Right renal pelvis (tissue), 4 donors: ENCODE measurements around the gene HACD1. TPM values are rescaled to one million over a fixed set of nuclear protein-coding genes. Genes with fewer than 3 reads are reported as not detected.

Experiments used
- DNase-seq, 4 donors: peaks; one replicate each; pipeline ENCODE4 v3.0.0-alpha.2; 2013; ENCODE audit warnings: low read depth in 4 of 4, low spot score in 3 of 4, missing footprints in 1 of 4
- polyA plus RNA-seq, 4 donors: library from polyadenylated mRNA; unstranded; fragments of 120-200 nt; gene quantifications; one replicate each; pipeline ENCODE4 v1.2.1, GENCODE V29; 2013; ENCODE audit not compliant: insufficient read length in 4 of 4

Gene HACD1, protein sequence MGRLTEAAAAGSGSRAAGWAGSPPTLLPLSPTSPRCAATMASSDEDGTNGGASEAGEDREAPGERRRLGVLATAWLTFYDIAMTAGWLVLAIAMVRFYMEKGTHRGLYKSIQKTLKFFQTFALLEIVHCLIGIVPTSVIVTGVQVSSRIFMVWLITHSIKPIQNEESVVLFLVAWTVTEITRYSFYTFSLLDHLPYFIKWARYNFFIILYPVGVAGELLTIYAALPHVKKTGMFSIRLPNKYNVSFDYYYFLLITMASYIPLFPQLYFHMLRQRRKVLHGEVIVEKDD
- 10 to 100 TPM; 13.5 to 16.8 (median 14.7) TPM for polyA plus RNA-seq

- peak in 3 of 4 donors; percentile 29 to 62 (median 36) for DNase-seq
These were observed at the start of gene HACD1 for GRCh38 chr10:17617031-17617911. Gene HACD1, minus strand, starts transcription at chr10:17617374. Its CDS starts 35 bp downstream, at chr10:17617339.

DNA sequence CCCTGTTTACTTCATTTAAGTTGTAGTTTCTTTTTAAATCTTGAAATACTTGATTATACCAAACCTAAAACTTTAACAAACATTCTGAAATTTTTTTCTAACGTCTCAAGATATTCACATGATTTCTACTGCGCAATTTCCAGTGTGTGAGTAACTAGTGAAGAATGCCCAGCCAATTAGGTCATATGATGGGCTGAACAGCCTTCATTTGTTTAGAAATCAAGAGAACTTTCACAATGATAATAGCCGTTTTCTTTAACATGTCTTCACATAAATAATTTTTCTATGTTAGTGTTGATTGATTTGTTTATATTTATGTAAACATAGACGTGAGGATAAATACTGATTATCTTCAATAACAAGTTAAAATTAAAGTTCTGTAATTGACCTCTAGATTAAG lies 48.6 kb upstream of the HACD1 start:
- DNase-seq = no peak

DNA sequence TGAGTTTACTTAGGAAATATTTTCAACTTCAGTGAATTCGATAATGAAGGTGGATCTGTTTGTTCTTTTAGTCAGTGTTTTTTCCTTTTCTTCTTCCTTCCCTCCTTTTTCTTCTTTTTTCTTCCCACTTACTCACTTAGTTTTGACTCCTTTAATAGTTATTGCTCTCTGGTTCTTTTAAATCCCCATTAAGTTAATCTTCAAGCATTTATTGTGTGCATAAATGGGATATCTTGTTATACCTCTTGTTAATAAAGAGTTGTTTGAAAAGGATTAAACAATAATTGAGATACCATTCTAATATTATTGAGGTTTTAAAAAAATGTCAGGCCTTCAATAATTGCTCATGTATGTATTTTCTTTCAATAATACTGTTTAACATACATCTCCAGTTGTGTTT lies 46.3 kb upstream of the HACD1 start:
- DNase-seq = no peak

DNA sequence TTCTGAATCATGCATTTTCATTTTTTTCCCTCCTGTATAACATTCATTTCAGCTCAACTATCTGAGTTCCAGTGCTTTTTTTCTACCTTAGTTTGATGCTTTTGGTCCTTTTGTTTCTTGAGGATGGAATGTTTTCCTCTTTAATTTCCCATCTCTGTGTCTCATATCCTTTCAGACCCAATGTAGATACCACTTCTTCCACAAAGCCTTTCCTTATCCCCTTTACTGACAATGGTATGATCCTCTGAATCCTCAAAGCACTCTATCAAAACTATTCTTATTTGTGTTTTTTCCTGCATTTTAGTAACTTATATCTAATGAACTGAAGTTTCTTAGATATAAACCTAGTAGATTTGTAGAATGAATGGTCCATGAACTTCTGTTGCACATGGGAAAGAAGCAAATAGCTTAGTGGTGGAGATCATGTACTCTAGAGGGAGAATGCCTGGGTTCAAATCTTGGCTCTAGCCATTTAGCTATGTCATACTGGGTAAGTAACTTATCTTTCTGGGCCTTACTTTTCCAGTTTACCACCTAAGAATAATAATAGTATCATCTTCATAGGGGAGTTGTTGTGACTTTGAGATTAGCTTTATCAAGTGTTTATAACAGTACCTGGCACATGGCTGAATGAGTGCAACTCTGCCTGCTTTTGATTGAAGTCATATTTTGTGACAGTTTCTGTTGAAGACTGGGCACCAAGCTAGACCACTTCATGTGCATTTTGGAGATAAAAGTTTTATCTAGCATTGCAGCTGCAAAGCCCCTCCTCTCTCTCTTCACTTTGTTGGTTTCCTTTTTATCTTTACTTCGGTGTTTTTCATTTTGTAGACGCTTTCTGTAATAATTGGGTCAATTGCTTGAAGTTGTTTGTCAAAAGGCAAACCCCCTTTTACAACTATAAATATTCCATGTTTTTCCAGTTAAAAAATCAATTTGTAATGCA lies 45.3 kb upstream of the HACD1 start:
- DNase-seq = no peak

DNA sequence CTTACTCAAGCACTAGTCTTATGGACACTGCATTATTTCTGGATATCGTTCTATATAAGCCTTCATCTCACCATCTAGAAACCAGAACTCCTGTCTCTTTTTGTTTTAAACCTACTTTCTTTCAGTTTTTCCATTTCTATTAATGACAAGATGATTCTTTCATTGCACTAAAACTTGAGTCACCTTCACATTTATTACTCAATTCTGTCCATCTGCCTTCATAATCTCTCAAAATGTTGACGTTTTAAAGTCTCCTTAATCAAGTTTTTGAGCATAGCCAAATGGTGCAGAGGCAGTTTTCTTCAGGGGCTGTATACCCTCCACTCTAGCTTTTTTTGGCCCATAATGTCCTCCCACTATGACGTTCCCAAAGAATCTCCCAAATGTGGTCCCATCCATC lies 44.3 kb upstream of the HACD1 start:
- DNase-seq = no peak

GRCh38 chr10:17660921-17661320 lies 43.7 kb upstream of the HACD1 start:
- DNase-seq = no peak

DNA sequence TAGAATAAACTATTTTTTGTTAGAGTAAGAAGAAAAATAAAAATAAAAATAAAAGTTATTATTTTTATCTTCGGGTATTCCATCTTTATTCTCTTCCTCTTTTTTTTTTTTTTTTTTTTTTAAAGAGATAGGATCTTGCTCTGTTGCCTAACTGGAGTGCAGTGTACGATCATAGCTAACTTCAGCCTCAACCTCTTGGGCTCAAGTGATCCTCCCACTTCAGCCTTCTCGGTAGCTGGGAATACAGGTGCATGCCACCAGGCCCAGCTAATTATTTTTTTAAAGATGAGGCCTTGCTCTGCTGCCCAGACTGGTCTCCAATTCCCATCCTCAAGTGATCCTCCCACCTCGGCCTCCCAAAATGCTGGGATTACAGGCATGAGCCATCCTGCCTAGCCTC lies 42.2 kb upstream of the HACD1 start:
- DNase-seq = no peak

GRCh38 chr10:17657103-17657500 lies 39.9 kb upstream of the HACD1 start:
- DNase-seq = no peak

GRCh38 chr10:17655567-17656146 lies 38.5 kb upstream of the HACD1 start:
- no peak for DNase-seq

GRCh38 chr10:17655009-17655408 lies 37.8 kb upstream of the HACD1 start:
- DNase-seq = no peak

DNA sequence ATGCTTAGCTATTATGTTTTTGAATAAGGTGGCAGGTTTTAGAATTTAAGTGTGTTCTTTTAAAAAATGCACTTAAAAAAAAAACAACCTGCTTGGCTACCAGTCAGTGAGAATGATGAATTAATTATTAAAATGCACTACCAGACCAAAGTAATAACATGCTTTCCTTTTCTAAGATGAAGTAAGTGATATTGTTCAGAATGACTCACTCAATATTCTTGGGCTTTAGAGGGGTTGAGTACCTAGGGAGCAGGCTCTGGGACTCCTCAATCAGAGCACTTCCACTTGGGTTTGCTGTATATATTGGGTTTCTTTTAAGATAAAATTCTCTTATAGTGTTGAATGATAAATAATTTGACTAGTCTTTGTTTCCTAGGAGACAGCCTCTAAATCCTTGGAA lies 35.4 kb upstream of the HACD1 start:
- no peak for DNase-seq

DNA sequence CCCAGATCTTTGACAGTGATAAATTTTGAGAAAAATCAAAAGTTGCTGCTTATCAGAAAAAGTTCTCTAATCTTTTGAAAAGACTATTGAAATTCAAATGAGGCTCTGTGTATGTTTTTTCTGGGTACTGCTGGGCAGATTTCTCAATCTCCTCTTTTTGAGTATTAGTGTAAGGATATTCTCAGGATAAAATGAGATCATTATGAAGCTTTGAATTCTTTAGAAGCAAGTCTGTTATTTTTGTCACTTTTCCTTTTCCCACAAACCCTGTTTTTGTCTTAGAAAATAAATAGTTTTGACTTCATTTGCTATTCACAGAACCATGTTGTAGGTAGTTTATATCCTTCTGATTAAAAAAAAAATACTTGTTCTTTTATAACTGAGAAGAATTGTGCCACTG lies 34.7 kb upstream of the HACD1 start:
- DNase-seq = no peak

GRCh38 chr10:17650416-17650815 lies 33.2 kb upstream of the HACD1 start:
- no peak for DNase-seq

GRCh38 chr10:17649836-17650235 lies 32.7 kb upstream of the HACD1 start:
- DNase-seq = no peak

DNA sequence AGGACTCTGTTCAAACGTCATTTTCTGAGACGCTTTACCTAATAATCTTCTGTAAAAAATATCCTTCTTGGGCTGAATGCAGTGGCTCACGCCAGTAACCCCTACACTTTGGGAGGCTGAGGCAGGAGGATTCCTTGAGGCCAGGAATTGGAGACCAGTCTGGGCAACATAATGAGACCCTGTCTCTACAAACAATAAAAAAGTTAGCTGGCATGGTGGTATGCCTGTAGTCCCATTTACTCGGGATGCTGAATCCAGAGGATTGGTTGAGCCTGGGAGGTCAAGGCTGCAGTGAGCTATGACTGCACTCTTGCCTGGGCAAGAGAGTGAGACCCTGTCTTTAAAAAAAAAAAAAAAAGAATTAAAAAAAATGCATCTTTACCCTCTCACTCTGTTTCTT lies 31.9 kb upstream of the HACD1 start:
- no peak for DNase-seq

DNA sequence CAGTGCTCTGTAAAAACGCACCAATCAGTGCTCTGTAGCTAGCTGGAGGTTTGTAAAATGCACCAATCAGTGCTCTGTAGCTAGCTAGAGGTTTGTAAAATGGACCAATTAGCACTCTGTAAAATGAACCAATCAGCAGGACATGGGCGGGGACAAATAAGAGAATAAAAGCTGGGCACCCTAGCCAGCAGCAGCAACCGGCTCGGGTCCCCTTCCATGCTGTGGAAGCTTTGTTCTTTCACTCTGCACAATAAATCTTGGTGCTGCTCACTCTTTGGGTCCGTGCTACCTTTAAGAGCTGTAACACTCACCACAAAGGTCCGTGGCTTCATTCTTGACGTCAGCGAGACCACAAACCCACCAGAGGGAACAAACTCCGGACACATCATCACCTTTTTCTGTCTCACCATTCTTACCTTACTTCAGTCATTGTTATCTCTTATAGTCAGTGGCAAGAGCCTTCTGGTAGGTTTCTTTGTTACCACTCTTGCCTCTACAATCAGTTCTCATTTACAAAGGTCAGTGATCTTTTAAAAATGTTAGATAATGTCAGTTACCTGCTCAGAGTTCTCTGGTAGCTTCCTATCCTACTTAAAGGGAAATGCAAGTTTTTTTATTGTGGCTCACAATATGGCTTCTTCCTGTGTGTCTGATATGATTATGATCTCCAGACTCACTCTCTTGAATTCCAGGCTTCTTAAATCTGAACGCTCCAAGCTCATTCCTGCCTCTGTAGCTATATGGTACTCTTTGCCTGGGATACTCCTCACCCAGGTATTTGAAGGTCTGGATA lies 31.3 kb upstream of the HACD1 start:
- DNase-seq = no peak

- DNase-seq = no peak
These were observed 30.2 kb upstream of the HACD1 start for GRCh38 chr10:17647326-17647725.

DNA sequence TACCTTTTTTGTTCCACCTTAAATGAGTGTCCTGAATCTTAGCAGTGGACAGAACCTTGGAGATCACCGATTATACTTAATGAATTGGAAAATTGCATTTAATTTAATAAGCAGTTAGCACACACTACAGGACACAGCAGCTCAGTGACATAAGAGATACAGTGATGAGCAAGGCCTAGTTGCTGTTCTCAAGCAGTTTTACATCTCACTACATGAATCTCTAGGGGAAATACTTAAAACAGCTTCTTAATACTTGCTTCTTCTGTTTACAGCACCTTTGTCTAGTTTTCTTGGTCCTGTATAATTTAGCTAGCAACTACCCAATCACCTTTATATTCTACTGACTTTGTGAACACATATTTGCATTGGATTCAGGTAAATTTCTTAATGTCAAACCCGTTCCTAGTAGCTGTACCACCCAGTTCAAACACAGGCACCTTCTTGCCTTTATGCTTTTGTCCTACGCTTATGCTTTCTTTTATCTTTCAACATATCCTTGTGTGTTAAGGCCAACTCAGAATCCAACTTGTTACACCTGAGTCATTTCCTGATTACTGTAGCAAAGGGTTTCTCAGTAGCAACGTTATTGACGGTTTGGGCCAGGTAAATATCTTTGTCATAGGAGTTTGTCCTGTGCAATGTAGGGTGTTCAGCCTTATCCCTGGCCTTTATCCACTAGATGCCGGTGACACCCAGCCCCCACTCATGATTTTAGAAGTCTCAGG lies 28.6 kb upstream of the HACD1 start:
- DNase-seq = no peak

- no peak for DNase-seq
These were observed 27.3 kb upstream of the HACD1 start for GRCh38 chr10:17644485-17644943.
